GM19193 (cell line): ENCODE data around the gene MRTFB.

Source experiments
- POLR2A ChIP-seq: IDR thresholded peaks from 4 replicates; pipeline ENCODE4 v1.6.1; 2011; ENCODE audit not compliant: insufficient read depth, insufficient read length; ENCODE audit errors: extremely low read depth

MRTFB gene

DNA sequence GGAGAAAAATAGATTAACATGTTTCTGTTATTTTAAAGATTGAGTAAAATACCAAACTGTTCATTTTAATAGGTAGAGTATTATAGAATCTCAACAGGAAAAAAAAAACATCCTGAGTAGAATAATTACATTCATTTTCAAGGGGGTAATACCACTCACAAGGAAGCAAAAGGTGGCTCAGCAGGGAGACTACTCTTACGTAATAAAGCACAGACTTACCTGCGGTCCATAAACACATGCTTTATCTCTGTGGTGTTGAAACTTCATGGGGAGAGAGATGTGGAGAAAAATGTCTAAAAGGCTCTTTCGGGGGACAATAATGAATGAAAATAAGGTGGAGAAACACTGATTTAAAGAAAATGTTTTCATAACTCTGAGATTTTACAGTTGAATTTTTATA, 171.7 kb downstream of the MRTFB start:
- TF ChIP-seq POLR2A = no peak

GRCh38 chr16:14244196-14245010, 173.3 kb downstream of the MRTFB start:
- TF ChIP-seq POLR2A = no peak

DNA sequence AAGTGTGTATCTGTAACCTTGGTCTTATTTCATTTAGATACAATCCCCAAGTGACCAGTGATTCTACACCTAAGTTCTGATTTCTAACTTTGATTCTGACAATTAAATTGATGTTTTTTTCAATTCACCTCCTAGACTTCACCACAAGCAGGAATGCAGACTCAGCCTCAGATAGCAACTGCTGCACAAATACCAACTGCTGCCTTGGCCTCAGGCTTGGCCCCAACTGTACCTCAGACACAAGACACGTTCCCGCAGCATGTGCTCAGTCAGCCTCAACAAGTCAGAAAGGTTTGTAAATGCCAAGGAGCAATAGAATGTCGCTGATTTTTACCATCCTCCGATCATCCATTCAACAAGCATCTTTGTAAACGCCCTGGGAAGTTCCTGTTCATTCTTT, 177.7 kb downstream of the MRTFB start:
- no peak for TF ChIP-seq POLR2A

DNA sequence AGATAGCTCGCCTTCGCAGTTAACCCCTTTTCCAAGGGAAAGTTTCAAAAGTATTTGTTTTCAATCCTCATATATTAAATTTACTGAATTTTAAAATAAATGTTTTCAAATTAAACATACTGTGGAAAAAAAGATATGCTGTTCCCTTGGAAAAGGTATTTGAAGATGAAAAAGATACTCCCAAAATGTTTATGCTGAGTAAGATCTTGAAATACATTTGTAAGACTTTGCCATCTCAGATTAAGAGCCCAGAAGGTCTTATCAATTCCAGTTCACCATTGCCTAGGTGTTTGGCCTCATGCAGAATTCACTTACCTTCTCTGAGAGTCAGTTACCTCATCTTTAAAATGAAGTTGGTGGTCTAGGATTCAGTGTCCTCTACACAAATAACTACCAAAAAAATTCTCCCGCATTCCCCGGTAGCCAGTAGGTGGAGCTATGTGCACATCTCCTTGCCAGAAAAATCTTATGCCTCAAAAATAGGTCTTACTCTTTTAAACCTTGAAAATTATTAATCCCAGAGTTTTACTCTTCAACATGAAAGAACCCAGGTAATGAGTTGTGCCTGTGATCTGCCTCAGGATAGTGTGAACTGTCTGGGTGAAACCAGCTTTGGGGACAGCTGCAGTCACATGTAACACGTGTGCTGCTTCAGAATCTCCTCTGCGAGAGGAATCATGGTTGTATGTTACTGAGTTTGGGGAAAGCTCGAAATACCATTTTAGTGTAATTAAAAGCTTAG, 178.3 kb downstream of the MRTFB start:
- no peak for TF ChIP-seq POLR2A

DNA sequence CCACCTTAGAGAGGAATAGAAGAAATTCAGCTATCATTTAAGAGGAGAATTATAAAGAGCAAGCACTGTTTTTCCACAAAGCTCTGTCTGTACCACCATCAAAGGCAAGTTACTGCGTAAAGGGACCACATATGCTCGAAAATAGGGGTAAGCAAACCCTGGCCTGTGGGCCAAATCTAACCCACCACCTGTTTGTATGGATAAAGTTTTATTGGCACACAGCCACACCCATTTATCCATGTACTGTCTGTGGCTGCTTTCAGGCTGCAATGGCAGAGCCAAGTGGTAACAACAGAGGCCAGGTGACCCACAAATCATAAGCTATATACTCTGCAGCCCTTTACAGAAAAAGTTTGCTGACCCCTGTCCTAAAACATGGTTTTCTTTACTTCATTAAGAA, 180.3 kb downstream of the MRTFB start:
- no peak for TF ChIP-seq POLR2A

GRCh38 chr16:14252860-14253259, 181.7 kb downstream of the MRTFB start:
- TF ChIP-seq POLR2A = no peak

DNA sequence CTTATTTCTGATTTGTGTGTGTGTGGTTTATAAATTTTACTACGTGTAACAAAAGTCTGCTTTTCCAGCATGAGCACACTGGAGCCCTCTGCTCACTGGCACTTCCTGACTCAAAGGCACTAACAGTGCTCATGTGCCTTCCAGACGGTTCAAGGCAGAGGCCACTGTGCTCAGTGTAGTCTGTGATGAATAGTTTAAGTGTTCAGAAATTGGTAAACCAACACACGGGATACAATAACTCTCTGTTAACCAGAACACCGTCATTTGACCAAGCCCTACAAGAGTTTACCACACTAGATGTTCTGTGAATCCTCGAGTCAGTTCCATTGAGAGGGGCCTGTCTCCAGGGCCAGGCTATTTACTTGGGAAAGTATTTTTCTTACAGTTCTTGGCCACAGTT, 191.9 kb downstream of the MRTFB start:
- TF ChIP-seq POLR2A = no peak

GRCh38 chr16:14263769-14264168, 192.7 kb downstream of the MRTFB start:
- no peak for TF ChIP-seq POLR2A

GRCh38 chr16:14264327-14264943, 193.3 kb downstream of the MRTFB start:
- TF ChIP-seq POLR2A = no peak

GRCh38 chr16:14268073-14268472, 197.0 kb downstream of the MRTFB start:
- TF ChIP-seq POLR2A = no peak

DNA sequence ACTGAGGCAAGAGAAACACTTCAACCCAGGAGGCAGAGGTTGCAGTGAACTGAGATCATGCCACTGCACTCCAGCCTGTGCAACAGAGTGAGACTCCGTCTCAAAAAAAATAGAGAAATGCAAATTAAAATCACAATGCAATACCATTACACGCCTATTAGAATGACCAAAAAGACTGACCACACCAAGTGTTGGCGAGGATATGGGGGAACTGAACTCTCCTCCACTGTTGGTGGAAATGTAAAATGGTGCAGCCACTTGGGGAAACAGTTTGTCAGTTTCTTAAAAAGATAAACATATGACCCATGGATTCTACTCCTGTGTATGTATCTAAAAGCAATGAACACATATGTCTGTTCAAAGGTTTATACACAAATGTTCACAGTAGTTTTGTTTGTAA, 204.8 kb downstream of the MRTFB start:
- no peak for TF ChIP-seq POLR2A

GRCh38 chr16:14278749-14279148, 207.6 kb downstream of the MRTFB start:
- TF ChIP-seq POLR2A = no peak

GRCh38 chr16:14280541-14280940, 209.4 kb downstream of the MRTFB start:
- no peak for TF ChIP-seq POLR2A

DNA sequence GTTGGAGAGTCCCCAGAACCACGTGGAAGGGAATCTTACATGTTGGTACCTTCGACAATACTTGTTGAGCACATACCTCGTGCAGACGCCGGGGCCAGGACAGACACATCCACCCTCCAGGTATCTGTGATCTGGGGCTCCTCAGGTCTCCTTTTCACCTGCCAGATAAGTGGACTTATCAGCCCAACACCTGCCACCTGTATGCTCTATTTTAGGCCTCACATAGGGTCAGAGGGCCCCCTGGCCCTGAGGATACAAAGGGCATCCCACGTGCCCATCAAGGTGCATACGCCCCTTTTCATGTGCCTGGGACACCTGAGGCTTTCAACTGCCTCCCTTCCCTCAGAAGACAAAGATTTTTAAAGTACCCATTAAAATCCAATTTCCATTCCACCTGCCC, 212.7 kb downstream of the MRTFB start:
- no peak for TF ChIP-seq POLR2A

- TF ChIP-seq POLR2A = no peak
Observed at GRCh38 chr16:14284371-14284770, 213.3 kb downstream of the MRTFB start.
